ENCODE measurements around the gene LMF2. TPM values are rescaled to one million over a fixed set of nuclear protein-coding genes. Genes with fewer than 3 reads are reported as not detected.

The LMF2 gene
- total RNA-seq, 1 experiment from 2014 or later, result 54.2 TPM

DNA sequence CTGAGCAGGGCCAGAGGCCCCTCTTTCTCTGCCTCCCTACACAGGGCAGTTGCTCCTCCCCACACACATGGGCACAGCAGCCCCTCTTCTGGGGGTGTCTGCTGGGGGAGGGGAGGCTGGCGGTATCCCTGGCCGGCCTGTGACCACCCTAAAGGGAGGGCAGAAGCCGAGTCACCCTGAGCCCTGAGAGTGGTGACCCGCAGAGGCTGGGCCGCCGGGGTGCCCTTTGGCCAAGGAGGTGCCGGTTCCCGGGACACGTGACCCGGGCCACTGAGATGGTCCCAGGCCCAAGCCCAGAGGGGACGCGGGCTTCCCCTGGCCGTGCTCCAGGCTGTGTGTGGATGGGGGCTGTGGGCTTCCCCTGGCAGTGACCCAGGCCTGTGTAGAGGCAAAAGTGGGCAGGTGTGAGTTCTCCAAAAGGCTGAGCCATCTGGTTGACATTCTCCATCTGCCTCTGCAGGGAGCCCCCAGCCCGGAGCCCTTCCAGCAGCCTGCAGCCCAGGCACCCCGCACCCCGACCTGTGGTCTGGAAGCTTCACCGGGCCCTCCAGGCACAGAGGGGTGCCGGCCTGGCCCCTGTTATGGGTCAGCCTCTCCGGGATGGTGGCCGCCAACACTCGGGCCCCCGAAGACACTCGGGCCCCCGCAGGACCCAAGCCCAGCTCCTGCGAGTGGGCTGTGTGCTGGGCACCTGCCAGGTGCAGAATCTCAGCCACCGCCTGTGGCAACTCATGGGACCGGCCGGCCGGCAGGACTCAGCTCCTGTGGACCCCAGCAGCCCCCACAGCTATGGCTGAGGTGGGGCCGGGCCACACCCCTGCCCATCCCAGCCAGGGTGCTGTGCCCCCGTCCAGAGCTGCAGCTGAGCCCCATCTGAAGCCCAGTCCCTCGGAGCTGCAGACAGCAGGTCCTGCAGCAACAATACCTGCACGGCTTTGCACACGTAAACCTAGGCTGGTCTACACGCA lies 25.1 kb downstream of the LMF2 start:
- Histone ChIP-seq H3K36me3 (ENCODE audit: control insufficient read depth, insufficient read depth, low read length) (no peaks in the 10 kb centered on the region), H3K9me3 (ENCODE audit: control insufficient read depth, insufficient read depth, low read depth, low read length) (no peaks in the 10 kb centered on the region), H3K4me1 (ENCODE audit: control insufficient read depth, insufficient read depth, low read length) (peaks cover 13% of the 10 kb centered on the region), H3K4me3 (ENCODE audit: low read depth in 2 of 2, low read length in 2 of 2) (peak overlapping the region; percentile 57 to 72), H3K27ac (ENCODE audit: low read length) (peak overlapping the region; percentile 63; the same call in 1 of the 2 replicates), H3K27me3 (ENCODE audit: control insufficient read depth, insufficient read depth, low read length) (no peaks in the 10 kb centered on the region)
- BruUV-seq (replicated peaks), result no TSS peak
- in situ Hi-C loops (cut with HindIII; ENCODE audit: low pct_unique_long_range_greater_than_20kb, low sequenced_read_pairs) (no loop called here), intact Hi-C loops (cut with micrococcal nuclease; ENCODE audit: unreplicated experiment) (no loop called here)
- ATAC-seq, result no peak
- POLR2A ChIA-PET, result no interaction called here
- TF ChIP-seq POLR2AphosphoS5 (IDR thresholded peaks at IDR 0.05; ENCODE audit: low read depth, low read length) (no peak), TCF7L2 (IDR thresholded peaks at IDR 0.05; ENCODE audit: low read depth, low read length) (no peak), SIN3A (IDR thresholded peaks at IDR 0.05; ENCODE audit: borderline replicate concordance, insufficient read depth, low read depth, low read length) (no peak)
- TF ChIP-seq, protein P1, sequence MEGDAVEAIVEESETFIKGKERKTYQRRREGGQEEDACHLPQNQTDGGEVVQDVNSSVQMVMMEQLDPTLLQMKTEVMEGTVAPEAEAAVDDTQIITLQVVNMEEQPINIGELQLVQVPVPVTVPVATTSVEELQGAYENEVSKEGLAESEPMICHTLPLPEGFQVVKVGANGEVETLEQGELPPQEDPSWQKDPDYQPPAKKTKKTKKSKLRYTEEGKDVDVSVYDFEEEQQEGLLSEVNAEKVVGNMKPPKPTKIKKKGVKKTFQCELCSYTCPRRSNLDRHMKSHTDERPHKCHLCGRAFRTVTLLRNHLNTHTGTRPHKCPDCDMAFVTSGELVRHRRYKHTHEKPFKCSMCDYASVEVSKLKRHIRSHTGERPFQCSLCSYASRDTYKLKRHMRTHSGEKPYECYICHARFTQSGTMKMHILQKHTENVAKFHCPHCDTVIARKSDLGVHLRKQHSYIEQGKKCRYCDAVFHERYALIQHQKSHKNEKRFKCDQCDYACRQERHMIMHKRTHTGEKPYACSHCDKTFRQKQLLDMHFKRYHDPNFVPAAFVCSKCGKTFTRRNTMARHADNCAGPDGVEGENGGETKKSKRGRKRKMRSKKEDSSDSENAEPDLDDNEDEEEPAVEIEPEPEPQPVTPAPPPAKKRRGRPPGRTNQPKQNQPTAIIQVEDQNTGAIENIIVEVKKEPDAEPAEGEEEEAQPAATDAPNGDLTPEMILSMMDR (IDR thresholded peaks at IDR 0.05), result no peak
- TF ChIP-seq, protein P2, sequence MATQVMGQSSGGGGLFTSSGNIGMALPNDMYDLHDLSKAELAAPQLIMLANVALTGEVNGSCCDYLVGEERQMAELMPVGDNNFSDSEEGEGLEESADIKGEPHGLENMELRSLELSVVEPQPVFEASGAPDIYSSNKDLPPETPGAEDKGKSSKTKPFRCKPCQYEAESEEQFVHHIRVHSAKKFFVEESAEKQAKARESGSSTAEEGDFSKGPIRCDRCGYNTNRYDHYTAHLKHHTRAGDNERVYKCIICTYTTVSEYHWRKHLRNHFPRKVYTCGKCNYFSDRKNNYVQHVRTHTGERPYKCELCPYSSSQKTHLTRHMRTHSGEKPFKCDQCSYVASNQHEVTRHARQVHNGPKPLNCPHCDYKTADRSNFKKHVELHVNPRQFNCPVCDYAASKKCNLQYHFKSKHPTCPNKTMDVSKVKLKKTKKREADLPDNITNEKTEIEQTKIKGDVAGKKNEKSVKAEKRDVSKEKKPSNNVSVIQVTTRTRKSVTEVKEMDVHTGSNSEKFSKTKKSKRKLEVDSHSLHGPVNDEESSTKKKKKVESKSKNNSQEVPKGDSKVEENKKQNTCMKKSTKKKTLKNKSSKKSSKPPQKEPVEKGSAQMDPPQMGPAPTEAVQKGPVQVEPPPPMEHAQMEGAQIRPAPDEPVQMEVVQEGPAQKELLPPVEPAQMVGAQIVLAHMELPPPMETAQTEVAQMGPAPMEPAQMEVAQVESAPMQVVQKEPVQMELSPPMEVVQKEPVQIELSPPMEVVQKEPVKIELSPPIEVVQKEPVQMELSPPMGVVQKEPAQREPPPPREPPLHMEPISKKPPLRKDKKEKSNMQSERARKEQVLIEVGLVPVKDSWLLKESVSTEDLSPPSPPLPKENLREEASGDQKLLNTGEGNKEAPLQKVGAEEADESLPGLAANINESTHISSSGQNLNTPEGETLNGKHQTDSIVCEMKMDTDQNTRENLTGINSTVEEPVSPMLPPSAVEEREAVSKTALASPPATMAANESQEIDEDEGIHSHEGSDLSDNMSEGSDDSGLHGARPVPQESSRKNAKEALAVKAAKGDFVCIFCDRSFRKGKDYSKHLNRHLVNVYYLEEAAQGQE (IDR thresholded peaks at IDR 0.05; ENCODE audit: insufficient read depth in 1 of 2, low read depth in 2 of 2, low read length in 1 of 2), result no peak
- CTCF ChIA-PET, result no interaction called here
- DNase-seq (ENCODE audit: low read depth, low spot score), result no peak

DNA sequence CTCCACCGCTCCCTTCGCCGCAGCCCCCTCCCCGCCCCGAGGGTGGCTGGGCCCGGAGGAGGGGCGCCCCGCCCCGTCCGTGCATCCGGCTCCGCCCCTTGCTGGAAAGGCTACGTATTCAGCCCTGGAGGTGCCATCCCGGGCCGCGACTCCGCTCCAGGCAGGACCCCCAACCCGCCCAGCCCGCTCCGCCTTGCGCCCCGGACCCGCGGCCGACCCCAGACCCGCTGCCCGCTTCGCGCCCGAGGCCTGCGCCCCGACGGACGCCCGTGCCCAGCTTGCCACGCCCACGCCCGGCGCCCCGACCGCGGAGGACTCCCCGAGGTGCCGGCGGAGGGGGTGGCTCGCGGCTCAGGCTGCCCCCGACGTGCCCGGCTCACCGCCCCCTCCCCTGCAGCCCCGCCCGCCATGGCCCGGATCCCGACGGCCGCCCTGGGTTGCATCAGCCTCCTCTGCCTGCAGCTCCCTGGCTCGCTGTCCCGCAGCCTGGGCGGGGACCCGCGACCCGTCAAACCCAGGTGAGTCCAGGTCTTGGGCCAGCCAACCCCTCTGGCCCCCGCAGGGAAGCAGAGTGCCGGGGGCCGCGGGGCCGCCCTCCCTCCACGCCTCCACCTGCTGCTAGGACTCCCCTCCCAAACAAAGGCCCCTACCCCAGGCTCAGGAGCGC lies 25.9 kb downstream of the LMF2 start, which contains the start of gene ADM2:
Gene ADM2 (plus strand): TSS at position 104 of the 667 bp plus-strand sequence. CDS start 305 bp downstream, at position 409.
- TF ChIP-seq, protein P1 (IDR thresholded peaks at IDR 0.05), result no peak
- TF ChIP-seq, protein P2 (IDR thresholded peaks at IDR 0.05; ENCODE audit: insufficient read depth in 1 of 2, low read depth in 2 of 2, low read length in 1 of 2), result no peak
- TF ChIP-seq POLR2AphosphoS5 (IDR thresholded peaks at IDR 0.05; ENCODE audit: low read depth, low read length) (no peak), SIN3A (IDR thresholded peaks at IDR 0.05; ENCODE audit: borderline replicate concordance, insufficient read depth, low read depth, low read length) (no peak), TCF7L2 (IDR thresholded peaks at IDR 0.05; ENCODE audit: low read depth, low read length) (no peak)
- no TSS peak for BruUV-seq (replicated peaks)
- POLR2A ChIA-PET, result no interaction called here
- Histone ChIP-seq H3K4me3 (ENCODE audit: low read depth in 2 of 2, low read length in 2 of 2) (peak within 1 kb of the TSS; percentile 57 to 72), H3K4me1 (ENCODE audit: control insufficient read depth, insufficient read depth, low read length) (peaks cover 13% of the 10 kb centered on the region), H3K27me3 (ENCODE audit: control insufficient read depth, insufficient read depth, low read length) (no peaks in the 10 kb centered on the region), H3K36me3 (ENCODE audit: control insufficient read depth, insufficient read depth, low read length) (no peaks in the 10 kb centered on the region), H3K9me3 (ENCODE audit: control insufficient read depth, insufficient read depth, low read depth, low read length) (no peaks in the 10 kb centered on the region), H3K27ac (ENCODE audit: low read length) (peak within 1 kb of the TSS; percentile 63; the same call in 1 of the 2 replicates)
- no peak for DNase-seq (ENCODE audit: low read depth, low spot score)
- in situ Hi-C loops (cut with HindIII; ENCODE audit: low pct_unique_long_range_greater_than_20kb, low sequenced_read_pairs), result no loop called here
- intact Hi-C loops (cut with micrococcal nuclease; ENCODE audit: unreplicated experiment), result no loop called here
- CTCF ChIA-PET, result no interaction called here
- peak; percentile 69 for ATAC-seq
